ENCODE measurements around the gene LENG1. TPM values are rescaled to one million over a fixed set of nuclear protein-coding genes. Genes with fewer than 3 reads are reported as not detected.

LENG1 gene
- total RNA-seq, 1 donor from 2014 or later = 7.1 TPM

DNA sequence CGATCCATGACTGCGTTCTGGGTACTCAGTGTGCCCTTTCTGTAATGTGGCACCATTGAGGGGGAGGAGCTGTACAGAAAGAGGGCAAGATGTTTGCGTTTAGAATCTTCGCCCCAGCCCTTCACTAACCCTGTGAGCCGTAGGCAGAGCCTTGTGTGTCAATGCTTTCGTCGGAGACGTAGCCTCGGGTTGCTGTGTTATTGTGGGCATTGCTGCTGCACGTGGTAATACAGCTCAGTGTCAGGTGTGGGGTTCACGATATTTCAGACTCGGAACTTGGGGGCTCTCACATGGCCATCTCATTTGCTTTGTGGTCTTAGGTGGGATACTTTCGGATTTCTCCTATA lies 47.3 kb upstream of the LENG1 start:
- Mint-ChIP-seq H3K36me3 (ENCODE audit: unreplicated experiment) (peaks cover 44% of the 10 kb centered on the region), H3K27me3 (ENCODE audit: unreplicated experiment) (no peaks in the 10 kb centered on the region), H3K9me3 (ENCODE audit: unreplicated experiment) (no peaks in the 10 kb centered on the region), H3K27ac (ENCODE audit: unreplicated experiment) (no peak overlapping the region), H3K4me3 (ENCODE audit: unreplicated experiment) (no peak overlapping the region), H3K4me1 (ENCODE audit: unreplicated experiment) (peaks cover 75% of the 10 kb centered on the region)
- TF ChIP-seq, protein P1, sequence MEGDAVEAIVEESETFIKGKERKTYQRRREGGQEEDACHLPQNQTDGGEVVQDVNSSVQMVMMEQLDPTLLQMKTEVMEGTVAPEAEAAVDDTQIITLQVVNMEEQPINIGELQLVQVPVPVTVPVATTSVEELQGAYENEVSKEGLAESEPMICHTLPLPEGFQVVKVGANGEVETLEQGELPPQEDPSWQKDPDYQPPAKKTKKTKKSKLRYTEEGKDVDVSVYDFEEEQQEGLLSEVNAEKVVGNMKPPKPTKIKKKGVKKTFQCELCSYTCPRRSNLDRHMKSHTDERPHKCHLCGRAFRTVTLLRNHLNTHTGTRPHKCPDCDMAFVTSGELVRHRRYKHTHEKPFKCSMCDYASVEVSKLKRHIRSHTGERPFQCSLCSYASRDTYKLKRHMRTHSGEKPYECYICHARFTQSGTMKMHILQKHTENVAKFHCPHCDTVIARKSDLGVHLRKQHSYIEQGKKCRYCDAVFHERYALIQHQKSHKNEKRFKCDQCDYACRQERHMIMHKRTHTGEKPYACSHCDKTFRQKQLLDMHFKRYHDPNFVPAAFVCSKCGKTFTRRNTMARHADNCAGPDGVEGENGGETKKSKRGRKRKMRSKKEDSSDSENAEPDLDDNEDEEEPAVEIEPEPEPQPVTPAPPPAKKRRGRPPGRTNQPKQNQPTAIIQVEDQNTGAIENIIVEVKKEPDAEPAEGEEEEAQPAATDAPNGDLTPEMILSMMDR (IDR thresholded peaks at IDR 0.05) = no peak
- no peak for DNase-seq (ENCODE audit: extremely low spot score, unreplicated experiment)

- Mint-ChIP-seq H3K27ac (ENCODE audit: unreplicated experiment) (no peak overlapping the region), H3K4me1 (ENCODE audit: unreplicated experiment) (peaks cover 78% of the 10 kb centered on the region), H3K4me3 (ENCODE audit: unreplicated experiment) (no peak overlapping the region), H3K9me3 (ENCODE audit: unreplicated experiment) (no peaks in the 10 kb centered on the region), H3K36me3 (ENCODE audit: unreplicated experiment) (peaks cover 45% of the 10 kb centered on the region), H3K27me3 (ENCODE audit: unreplicated experiment) (no peaks in the 10 kb centered on the region)
- DNase-seq (ENCODE audit: extremely low spot score, unreplicated experiment) = no peak
- TF ChIP-seq, protein P1 (IDR thresholded peaks at IDR 0.05) = no peak
Observed at GRCh38 chr19:54206030-54206830, 46.7 kb upstream of the LENG1 start.

- Mint-ChIP-seq H3K36me3 (ENCODE audit: unreplicated experiment) (peaks cover 42% of the 10 kb centered on the region), H3K27ac (ENCODE audit: unreplicated experiment) (peak overlapping the region; percentile 10), H3K4me1 (ENCODE audit: unreplicated experiment) (peaks cover 70% of the 10 kb centered on the region), H3K27me3 (ENCODE audit: unreplicated experiment) (no peaks in the 10 kb centered on the region), H3K4me3 (ENCODE audit: unreplicated experiment) (no peak overlapping the region), H3K9me3 (ENCODE audit: unreplicated experiment) (no peaks in the 10 kb centered on the region)
- DNase-seq (ENCODE audit: extremely low spot score, unreplicated experiment) = no peak
- TF ChIP-seq, protein P1 (IDR thresholded peaks at IDR 0.05) = no peak
Observed at GRCh38 chr19:54204767-54205468, 45.4 kb upstream of the LENG1 start.

GRCh38 chr19:54203151-54203611 lies 43.7 kb upstream of the LENG1 start:
- no peaks in the 10 kb centered on the region for H3K9me3 Mint-ChIP-seq (ENCODE audit: unreplicated experiment)
- peaks cover 41% of the 10 kb centered on the region for H3K36me3 Mint-ChIP-seq (ENCODE audit: unreplicated experiment)
- DNase-seq (ENCODE audit: extremely low spot score, unreplicated experiment) = no peak
- H3K4me3 Mint-ChIP-seq (ENCODE audit: unreplicated experiment) = peak overlapping the region; percentile 100
- peaks cover 53% of the 10 kb centered on the region for H3K4me1 Mint-ChIP-seq (ENCODE audit: unreplicated experiment)
- H3K27me3 Mint-ChIP-seq (ENCODE audit: unreplicated experiment) = no peaks in the 10 kb centered on the region
- peak overlapping the region; percentile 34 for H3K27ac Mint-ChIP-seq (ENCODE audit: unreplicated experiment)
- TF ChIP-seq, protein P1 (IDR thresholded peaks at IDR 0.05) = no peak

DNA sequence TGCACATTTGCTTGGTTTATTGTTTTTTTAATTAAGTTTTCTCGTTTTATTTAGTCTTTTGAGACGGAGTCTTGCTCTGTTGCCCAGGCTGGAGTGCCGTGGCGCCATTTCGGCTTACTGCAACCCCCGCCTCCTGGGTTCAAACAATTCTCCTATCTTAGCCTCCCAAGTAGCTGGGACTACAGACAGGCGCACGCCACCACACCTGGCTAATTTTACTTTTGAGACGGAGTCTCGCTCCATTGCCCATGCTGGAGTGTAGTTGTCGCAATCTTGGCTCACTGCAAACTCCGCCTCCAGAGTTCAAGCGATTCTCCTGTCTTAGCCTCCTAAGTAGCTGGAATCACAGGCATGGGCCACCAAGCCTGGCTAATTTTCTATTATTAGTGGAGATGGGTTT lies 42.5 kb upstream of the LENG1 start:
- no peak for DNase-seq (ENCODE audit: extremely low spot score, unreplicated experiment)
- H3K4me1 Mint-ChIP-seq (ENCODE audit: unreplicated experiment) = peaks cover 43% of the 10 kb centered on the region
- no peaks in the 10 kb centered on the region for H3K9me3 Mint-ChIP-seq (ENCODE audit: unreplicated experiment)
- no peaks in the 10 kb centered on the region for H3K27me3 Mint-ChIP-seq (ENCODE audit: unreplicated experiment)
- peak overlapping the region; percentile 100 for H3K4me3 Mint-ChIP-seq (ENCODE audit: unreplicated experiment)
- TF ChIP-seq, protein P1 (IDR thresholded peaks at IDR 0.05) = no peak
- H3K27ac Mint-ChIP-seq (ENCODE audit: unreplicated experiment) = peak overlapping the region; percentile 99
- peaks cover 31% of the 10 kb centered on the region for H3K36me3 Mint-ChIP-seq (ENCODE audit: unreplicated experiment)
